Measurements from ENCODE around the gene GRID1. TPM values are rescaled to one million over a fixed set of nuclear protein-coding genes. Genes with fewer than 3 reads are reported as not detected.

The GRID1 gene
- polyA plus RNA-seq, 1 of the 3 experiments (the other 2 are of a cell fraction) = 0.13 TPM

GRCh38 chr10:85580585-85580984 is 786.0 kb downstream of the GRID1 start:
- ChIA-PET CTCF (interaction anchor here (1.1 kb wide), 1 partner anchor 12 kb away, joined by 3 read pairs; no protein-coding TSS in a partner anchor), POLR2A (no interaction called here)
- peaks cover 0 to 3% of the 10 kb centered on the region in 2 experiments; a peak in 1 of 4 replicates for H3K4me1 ChIP-seq (ENCODE audit: control insufficient read depth in 1 of 2, insufficient read depth in 2 of 2, low read depth in 1 of 2, low read length in 1 of 2)
- no peak overlapping the region for H3K4me3 ChIP-seq (ENCODE audit: low read depth in 2 of 2, low read length in 1 of 2)
- no peak overlapping the region for H3K4me2 ChIP-seq
- DNase-seq = no peak
- H3K9ac ChIP-seq = no peak overlapping the region
- H3F3A ChIP-seq (replicated peaks; ENCODE audit: insufficient read depth) = no peaks in the 10 kb centered on the region
- H4K20me1 ChIP-seq (ENCODE audit: insufficient read depth) = no peaks in the 10 kb centered on the region
- WGBS (ENCODE audit: low lambda C conversion rate) = 36% methylated on average over 2 of the region's 2 CpGs
- H3K9me2 ChIP-seq = no peaks in the 10 kb centered on the region
- no peaks in the 10 kb centered on the region for H3K27me3 ChIP-seq (ENCODE audit: insufficient read depth)
- TF ChIP-seq IRF3 (IDR thresholded peaks at IDR 0.05; ENCODE audit: low read depth, low read length) (no peak), USF1 (IDR thresholded peaks at IDR 0.05; ENCODE audit: borderline replicate concordance, low read depth) (no peak)
- no peaks in the 10 kb centered on the region for H3K79me2 ChIP-seq (ENCODE audit: insufficient read depth)
- no peak overlapping the region for H3K27ac ChIP-seq (ENCODE audit: low read depth in 2 of 2, low read length in 1 of 2)
- H2AFZ ChIP-seq (ENCODE audit: low read depth) = no peak overlapping the region
- no peaks in the 10 kb centered on the region for H3K36me3 ChIP-seq (replicated peaks in 1 of 2; ENCODE audit: control insufficient read depth in 1 of 2, insufficient read depth in 2 of 2, low read length in 1 of 2)
- H3K9me3 ChIP-seq = no peaks in the 10 kb centered on the region

- Histone ChIP-seq H3K36me3 (replicated peaks in 1 of 2; ENCODE audit: control insufficient read depth in 1 of 2, insufficient read depth in 2 of 2, low read length in 1 of 2) (no peaks in the 10 kb centered on the region), H3K79me2 (ENCODE audit: insufficient read depth) (no peaks in the 10 kb centered on the region), H3K27me3 (ENCODE audit: insufficient read depth) (no peaks in the 10 kb centered on the region), H3K27ac (ENCODE audit: low read depth in 2 of 2, low read length in 1 of 2) (no peak overlapping the region), H2AFZ (ENCODE audit: low read depth) (no peak overlapping the region), H3K9ac (no peak overlapping the region), H3K4me3 (ENCODE audit: low read depth in 2 of 2, low read length in 1 of 2) (no peak overlapping the region), H3K9me3 (no peaks in the 10 kb centered on the region), H3K9me2 (no peaks in the 10 kb centered on the region), H3K4me1 (ENCODE audit: control insufficient read depth in 1 of 2, insufficient read depth in 2 of 2, low read depth in 1 of 2, low read length in 1 of 2) (peaks cover 0 to 3% of the 10 kb centered on the region in 2 experiments; a peak in 1 of 4 replicates), H3K4me2 (no peak overlapping the region), H3F3A (replicated peaks; ENCODE audit: insufficient read depth) (no peaks in the 10 kb centered on the region), H4K20me1 (ENCODE audit: insufficient read depth) (no peaks in the 10 kb centered on the region)
- no peak for DNase-seq
- ChIA-PET POLR2A (no interaction called here), CTCF (no interaction called here)
- TF ChIP-seq NFIC (IDR thresholded peaks at IDR 0.05; ENCODE audit: borderline replicate concordance) = no peak
- no peak for TF ChIP-seq RAD21 (IDR thresholded peaks at IDR 0.05; ENCODE audit: low read length)
- 13% methylated on average over 2 of the region's 2 CpGs for WGBS (ENCODE audit: low lambda C conversion rate)
These were observed 787.7 kb downstream of the GRID1 start for GRCh38 chr10:85578860-85579259.

- no peaks in the 10 kb centered on the region for H3K9me3 ChIP-seq
- no peaks in the 10 kb centered on the region for H3K27me3 ChIP-seq (ENCODE audit: insufficient read depth)
- no peaks in the 10 kb centered on the region for H3K79me2 ChIP-seq (ENCODE audit: insufficient read depth)
- no peaks in the 10 kb centered on the region for H3F3A ChIP-seq (replicated peaks; ENCODE audit: insufficient read depth)
- H3K4me1 ChIP-seq (ENCODE audit: control insufficient read depth in 1 of 2, insufficient read depth in 2 of 2, low read depth in 1 of 2, low read length in 1 of 2) = no peaks in the 10 kb centered on the region; a peak in 1 of 4 replicates
- TF ChIP-seq RCOR1 (IDR thresholded peaks at IDR 0.05; ENCODE audit: low read length) = no peak
- no peak for TF ChIP-seq NRF1 (IDR thresholded peaks at IDR 0.05; ENCODE audit: low read depth, low read length)
- no peak for TF ChIP-seq RFX5 (IDR thresholded peaks at IDR 0.05; ENCODE audit: low read length)
- no peak for TF ChIP-seq FOXM1 (IDR thresholded peaks at IDR 0.05; ENCODE audit: low read depth)
- no peak for TF ChIP-seq JUND (IDR thresholded peaks at IDR 0.05)
- H3K36me3 ChIP-seq (replicated peaks in 1 of 2; ENCODE audit: control insufficient read depth in 1 of 2, insufficient read depth in 2 of 2, low read length in 1 of 2) = no peaks in the 10 kb centered on the region
- CTCF ChIA-PET = no interaction called here
- H2AFZ ChIP-seq (ENCODE audit: low read depth) = no peak overlapping the region
- H3K9me2 ChIP-seq = no peaks in the 10 kb centered on the region
- no peak for DNase-seq
- H3K4me2 ChIP-seq = no peak overlapping the region
- H3K27ac ChIP-seq (ENCODE audit: low read depth in 2 of 2, low read length in 1 of 2) = no peak overlapping the region
- H3K9ac ChIP-seq = no peak overlapping the region
- POLR2A ChIA-PET = no interaction called here
- 77% methylated on average over 1 of the region's 1 CpG for WGBS (ENCODE audit: low lambda C conversion rate)
- H3K4me3 ChIP-seq (ENCODE audit: low read depth in 2 of 2, low read length in 1 of 2) = no peak overlapping the region
- no peaks in the 10 kb centered on the region for H4K20me1 ChIP-seq (ENCODE audit: insufficient read depth)
These were observed 791.2 kb downstream of the GRID1 start for GRCh38 chr10:85575441-85575840.
